ENCODE results near the gene IQSEC3.
"Not testable (repeated sequence)": the region's sequence is repeated elsewhere in the genome, so short reads cannot be mapped to it uniquely, and the experiment has no call there.

Gene IQSEC3

DNA sequence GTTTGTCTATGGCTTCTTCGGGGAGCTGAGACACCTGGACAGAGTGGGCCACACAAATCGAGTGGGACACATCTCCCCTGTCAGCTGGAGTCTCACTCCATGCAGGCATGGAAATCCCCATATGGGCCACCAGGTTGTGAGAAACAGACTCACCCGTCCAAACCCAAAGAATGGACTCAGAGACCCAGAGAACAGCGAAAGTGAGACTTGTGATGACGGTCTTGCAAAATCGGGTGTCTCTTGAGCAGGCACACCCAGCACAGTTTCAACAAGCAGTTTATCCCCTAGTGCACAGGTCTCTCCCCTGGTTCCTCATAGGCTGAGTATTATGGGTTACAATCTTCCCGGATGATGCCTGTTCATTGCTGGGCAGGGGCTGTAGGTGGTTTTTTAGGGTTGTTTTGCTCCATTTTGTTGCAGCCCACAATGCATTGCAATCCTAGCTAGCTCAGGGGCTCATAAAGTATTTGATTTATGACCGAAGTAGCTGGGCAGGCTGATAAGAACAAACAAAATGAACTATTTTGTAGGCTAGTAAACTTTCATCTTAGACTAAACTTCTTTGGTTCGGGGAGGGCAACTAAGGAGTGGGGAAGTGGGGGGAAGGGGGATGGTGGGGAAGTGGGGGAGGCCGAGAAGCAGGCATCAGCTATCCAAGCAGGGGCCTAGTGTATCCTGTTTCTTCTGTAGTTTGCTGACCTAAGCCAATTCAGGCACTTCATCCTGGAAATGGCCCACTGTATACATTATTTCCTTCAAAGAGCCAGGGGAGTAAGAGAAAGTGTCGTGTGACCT, 45.3 kb downstream of the IQSEC3 start:
- DNase-seq (ENCODE audit: low read depth) = no peak

DNA sequence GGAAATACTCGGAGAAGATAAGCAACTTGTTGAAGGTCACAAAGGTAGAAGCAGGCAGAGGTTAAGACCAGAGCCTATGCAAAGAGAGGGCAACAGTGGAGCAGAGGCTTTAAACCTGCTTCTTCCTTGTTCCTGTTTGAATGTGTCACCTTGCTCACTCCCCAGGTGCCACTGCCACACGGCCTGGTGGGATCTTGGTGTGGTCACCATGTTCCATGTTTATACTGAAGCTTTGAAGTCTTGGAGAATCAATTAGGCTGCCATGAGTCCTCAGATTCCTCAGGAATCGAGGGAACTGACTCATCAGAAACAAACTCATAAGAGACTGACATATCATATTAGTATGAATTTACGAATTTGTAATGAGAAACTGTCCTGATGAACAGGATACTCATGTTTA, 46.8 kb downstream of the IQSEC3 start:
- no peak for DNase-seq (ENCODE audit: low read depth)

DNA sequence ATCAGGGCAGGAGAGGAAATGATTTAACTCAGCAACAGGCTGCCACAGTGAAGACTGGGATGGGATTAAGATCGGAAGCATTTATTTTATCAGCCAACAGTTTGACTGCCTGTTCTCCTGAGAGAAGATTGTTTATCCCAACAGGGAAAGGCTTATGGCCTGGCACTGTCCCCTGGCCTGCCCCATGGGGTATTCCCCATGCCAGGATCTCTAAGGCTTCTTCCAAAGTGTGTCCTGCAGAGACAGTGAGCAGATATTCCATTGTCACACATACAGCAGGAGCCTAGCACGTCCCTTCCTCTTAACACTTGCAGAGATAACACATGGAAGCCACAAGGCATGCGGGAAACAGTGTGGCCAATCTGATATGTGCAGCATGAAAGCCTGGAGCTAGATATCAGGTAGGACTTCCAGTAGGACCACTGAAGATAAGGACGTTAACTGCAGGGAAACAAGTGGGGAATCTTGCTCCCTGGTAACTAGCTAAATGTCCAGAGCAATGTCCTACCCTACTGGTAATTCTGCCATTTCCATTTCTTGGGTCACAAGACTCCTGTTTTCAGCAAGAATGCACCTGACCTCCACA, 48.2 kb downstream of the IQSEC3 start:
- DNase-seq (ENCODE audit: low read depth) = no peak

DNA sequence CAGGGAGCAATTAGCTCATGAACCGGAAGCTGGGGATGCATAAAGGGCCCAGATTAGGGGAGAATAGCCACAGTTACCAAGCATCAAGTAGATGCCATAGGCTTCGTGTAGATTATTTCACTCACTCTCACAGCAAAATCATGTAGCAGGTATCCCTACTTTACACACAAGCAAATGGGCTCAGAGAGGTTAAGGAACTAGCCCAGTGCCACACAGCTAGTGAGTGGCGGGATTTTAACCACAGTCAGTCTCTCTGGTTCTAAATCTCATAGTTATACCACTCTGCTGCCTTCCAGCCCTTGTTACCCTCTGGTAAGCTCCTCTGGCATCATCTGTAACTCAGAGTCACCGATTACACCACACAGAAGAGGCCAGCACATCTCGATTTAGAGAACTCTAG, 49.0 kb downstream of the IQSEC3 start:
- no peak for DNase-seq (ENCODE audit: low read depth)

DNA sequence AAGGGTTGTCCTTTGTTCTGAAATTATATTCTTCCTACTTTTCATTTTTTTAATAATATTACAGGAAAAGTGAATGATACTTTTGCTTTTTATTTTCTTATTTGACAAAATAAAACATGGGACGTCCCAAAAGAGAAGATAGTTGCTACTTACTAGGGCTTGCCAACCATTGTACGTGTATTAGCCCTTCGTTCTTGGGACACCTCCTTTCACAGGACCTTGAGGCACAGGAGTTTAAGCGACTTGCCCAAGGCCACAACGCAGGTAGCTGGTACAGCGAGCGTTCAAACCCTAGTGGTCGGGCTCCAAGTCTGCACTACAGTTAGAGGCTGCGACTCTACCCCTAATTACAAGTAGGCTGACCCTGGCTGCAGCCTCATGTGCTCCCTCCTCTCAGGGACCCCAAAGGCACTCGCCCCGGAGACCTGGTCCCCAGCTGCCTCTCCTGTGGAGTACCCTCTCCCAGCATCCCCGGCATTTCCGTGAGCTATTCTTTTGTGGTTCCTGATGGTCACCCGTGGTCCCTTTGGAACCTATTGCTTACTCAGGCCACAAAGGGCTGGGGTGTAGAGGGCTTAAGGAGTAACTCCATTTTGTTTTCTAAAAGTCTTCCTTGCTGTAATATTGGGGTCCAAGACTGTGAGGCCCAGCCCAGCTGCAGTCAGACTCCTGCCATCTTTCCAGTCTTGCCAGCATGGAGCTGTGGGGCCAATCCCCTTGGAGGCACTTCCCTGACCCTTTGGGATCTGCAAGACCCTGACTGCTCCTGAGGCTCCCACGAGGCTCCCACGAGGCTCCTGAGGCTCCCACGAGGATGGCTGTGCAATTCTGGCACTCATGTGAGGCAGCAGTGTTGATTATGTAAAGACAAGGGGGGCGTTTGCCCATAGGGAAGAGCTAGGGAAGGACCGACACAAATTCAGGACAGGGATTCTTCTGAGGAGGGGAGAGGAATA, 49.7 kb downstream of the IQSEC3 start:
- no peak for DNase-seq (ENCODE audit: low read depth)

DNA sequence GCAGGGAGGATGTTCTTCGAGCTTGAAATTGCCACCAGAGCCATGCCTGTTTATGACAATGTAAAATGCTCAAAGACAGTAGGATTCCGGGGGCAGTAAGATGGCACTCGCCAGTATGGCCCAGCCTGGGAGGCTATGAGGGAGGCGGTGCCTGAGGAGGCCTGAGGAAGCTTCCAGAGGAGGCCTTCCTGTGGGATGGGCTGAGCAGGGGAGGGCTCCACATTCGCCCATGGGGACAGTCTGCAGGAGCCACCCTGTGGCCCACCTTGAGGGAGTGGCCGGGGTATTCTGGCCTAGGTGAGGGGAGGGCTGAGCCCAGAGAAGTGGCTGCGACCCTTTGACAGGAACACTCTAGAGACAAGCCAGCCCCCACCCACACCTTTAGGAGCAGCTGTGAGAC, 50.7 kb downstream of the IQSEC3 start:
- DNase-seq (ENCODE audit: low read depth) = no peak

DNA sequence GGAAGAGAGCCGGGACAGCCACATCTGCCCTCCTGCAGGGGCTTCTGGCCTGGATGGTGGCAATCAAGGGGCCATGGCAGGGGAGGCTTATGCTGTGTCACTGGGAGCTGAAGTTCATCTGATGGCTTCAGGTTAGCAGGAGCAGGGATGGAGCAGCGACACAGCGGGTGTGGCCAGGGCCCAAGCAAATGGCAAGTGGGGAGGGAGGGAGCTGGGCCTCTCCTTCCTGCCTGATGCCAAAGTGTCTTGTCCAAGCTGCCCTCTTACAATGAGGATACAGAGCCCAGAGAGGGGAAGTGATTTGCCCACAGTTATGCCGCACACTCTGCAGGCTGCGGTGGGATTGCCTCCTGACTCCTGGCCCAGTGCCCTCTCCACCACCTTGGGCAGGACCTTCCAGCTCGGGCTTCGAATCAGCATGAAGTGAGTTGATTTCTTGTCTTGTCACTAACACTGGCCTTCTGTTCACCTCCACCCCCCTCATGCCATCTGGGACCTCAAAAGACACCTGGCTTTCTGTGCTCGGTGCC, 51.3 kb downstream of the IQSEC3 start:
- no peak for DNase-seq (ENCODE audit: low read depth)

DNA sequence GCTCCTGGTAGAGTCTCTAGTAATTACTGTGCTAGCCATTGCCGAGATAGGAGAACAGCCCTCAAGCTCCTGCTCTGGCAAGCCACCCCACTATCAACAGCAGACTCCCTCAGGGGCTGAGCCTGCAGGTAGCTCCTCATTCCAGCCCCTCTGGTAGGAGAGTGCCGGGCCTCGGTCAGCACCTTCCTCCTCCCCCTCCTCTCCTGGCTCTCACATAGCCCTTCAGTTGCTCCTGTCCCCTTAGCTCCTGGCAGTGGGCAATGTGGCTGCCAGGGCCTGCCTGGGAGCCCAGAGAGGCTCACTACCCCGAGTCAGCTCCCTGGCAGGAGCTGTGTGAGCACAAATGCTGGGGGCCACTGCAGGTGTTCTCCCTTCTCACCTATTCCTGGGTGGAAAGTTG, 52.0 kb downstream of the IQSEC3 start:
- DNase-seq (ENCODE audit: low read depth) = no peak

DNA sequence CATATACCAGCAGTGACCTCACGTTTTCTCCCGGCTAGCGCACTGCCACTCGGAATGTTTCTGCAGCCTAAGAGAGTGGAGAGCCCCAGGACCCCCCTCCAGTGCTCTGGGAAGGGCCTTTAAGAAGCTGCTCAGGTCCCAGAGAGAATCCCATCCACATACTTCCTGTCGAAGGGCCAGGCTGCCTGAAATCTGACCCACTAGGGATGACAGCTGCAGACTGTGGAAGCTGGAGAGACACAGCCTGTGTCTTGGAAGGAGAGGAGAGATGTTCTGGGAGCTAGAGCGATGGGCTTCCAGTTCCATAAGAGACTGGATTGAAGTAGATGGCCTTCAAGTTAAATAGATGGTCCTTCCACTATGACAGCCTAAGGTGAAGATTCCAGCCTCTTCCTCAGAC, 54.4 kb downstream of the IQSEC3 start:
- DNase-seq (ENCODE audit: low read depth) = no peak

DNA sequence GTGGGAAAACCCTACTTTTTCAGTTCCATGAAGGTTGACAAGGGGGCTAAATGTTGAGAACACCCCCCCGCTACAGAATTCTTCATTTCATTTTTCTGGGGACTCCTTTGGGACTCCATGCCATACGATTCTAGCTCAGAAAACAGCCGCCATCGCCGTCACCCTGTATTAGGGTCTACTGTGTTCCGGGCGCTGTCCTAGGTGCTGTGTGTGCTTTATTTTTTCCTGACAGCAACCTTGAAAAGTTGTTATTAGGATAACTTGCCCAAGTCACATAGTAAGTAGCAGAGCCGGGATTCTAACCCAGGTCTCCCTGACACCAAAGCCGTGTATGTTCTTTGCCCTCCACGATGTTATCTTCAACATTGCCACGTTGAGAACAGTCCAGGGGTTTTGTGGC, 55.1 kb downstream of the IQSEC3 start:
- DNase-seq (ENCODE audit: low read depth) = no peak

DNA sequence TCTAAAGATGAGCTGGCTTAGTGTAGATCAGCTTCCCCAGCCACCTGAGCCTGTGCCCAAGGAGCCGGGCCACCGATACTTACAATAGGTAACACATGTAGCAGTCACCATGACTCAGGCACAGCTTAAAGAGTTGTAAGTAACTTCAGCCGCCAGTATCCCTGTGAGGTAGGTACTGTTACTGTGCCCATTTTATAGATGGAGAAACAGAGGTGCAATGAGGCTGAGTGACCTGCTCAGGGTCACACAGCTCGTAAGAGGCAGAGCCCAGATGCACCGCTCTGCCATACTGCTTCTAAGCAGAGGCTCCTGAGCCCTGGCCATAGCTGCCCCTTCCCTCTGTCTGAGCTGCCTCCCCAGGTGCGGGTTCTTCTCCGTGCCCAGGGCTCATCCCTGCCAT, 58.5 kb downstream of the IQSEC3 start:
- no peak for DNase-seq (ENCODE audit: low read depth)

DNA sequence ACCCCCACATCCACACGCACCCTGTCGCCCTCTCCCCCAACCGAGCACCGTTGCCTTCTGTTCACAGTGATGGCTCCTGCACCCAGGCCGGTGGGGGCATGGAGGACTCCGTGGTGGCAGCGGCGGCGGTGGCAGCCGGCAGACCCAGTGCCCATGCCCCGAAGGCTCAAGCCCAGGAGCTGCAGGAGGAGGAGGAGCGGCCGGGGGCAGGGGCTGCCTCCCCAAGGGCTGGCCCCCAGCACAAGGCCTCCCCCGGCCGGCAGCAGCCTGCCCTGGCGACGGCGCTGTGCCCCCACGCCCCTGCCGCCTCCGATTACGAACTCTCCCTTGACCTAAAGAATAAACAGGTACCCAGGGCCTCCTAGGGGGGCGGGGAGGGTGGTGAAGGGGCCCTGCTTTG, 59.0 kb downstream of the IQSEC3 start:
- DNase-seq (ENCODE audit: low read depth) = no peak

DNA sequence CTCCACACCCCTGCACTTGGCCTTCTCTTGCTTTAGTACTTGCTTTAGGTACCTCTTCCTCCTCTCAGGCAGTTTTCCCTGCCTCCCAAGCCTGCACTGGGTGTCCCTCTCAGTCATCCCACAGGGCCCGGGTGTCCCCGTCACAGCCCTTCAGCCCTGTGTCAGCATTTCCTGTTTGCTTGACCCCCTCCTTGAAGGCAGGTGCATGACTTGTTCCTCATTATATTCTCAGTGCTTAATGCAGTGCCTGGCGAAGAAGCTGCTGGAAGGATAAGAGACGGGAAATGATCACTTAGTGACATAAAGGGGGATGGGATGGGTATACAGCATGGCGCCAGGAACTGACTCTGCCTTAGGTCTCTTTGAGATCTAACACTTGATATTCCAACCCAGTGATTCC, 61.5 kb downstream of the IQSEC3 start:
- no peak for DNase-seq (ENCODE audit: low read depth)

DNA sequence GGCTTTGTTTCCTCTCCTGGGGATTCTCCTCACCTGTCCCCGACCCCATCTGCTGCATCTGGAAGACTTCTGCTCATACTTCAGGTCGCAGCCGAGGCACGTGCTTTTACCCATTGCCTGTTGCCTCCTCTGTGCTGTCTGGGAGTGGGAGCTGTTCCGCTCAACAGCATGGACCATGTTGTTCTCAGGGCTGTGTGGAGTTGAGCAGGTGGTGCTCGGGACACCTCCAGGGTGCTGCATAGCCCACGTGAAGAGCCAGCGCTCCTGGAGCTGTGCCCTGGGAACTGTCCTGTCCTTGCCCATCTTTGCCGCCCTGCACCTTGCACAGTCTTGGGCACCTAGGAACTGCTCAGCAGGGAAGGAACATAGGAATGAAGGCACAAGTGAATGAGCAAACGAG, 62.4 kb downstream of the IQSEC3 start:
- no peak for DNase-seq (ENCODE audit: low read depth)

DNA sequence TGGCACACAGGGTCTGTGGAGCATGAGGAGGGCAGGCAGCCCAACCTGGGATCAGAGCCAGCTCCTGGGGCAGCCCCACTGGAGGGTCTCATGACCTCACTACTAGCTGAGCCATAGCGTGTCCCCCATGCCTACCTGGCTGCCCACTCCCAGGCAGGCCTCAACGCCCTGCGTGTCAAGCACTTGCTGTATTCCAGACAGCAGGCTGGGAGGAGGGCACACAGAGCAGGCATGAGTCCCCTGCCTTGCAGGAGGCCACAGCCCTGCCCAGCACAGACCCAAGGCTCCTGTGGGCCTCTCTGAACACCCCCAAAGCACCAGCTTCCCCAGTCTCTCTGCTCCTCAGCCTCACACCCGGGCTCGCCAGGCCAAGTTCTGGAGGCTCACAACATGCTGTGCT, 64.0 kb downstream of the IQSEC3 start:
- no peak for DNase-seq (ENCODE audit: low read depth)

DNA sequence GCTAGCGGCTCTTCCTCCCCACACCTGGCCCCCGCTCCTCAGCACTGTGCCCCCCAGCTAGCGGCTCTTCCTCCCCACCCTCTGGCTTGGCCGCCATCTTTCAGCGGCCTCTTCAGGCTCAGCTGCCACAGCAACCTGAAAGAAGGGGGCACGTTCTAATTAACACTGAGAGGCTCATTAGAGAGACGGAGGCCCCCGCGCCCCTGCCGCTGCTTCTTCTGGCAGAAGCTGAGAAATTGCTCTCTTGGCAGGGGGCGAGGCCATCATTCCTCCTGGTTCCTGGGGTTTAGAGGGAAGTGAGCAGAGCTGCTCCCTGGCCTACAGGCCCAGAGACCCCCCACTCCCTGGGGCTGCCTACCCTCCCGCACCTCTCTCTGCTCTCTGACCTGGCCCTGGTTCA, 64.4 kb downstream of the IQSEC3 start:
- no peak for DNase-seq (ENCODE audit: low read depth)

DNA sequence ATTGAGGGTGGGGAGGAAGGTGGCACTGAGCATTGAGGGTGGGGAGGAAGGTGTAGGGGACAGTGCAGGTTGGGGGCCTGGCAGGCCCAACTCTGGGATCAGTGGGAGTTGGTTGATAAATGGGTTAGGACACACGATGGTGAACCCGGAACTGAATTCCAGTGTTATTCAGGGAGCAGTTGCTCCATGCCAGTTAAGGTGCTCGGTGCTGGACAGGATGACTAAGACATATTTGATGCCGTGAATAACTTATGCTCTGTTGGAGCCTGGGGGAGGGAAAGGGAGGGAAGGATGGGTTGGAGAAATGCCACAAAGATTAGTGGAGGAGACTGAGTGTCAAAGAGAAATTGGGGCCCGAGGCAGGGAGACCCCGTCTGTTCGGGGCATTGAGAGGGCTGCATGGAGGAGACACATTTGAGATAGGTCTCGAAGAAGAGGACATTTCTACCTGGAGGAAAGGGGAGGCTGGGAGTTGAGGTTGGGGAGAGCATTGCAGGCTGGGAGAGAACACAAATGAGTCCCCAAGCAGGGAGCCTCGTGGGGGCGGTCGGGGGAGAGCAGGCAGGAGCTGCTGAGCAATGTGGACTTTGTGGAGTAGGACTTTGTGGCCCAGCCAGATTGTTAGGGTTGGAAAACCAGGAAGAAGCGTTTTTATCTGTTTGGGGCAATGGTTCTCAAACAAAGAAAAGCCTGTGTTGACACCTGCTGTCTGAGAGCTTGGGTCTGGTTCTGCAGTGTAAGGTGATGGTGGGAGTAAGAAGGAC, 65.3 kb downstream of the IQSEC3 start:
- no peak for DNase-seq (ENCODE audit: low read depth)

DNA sequence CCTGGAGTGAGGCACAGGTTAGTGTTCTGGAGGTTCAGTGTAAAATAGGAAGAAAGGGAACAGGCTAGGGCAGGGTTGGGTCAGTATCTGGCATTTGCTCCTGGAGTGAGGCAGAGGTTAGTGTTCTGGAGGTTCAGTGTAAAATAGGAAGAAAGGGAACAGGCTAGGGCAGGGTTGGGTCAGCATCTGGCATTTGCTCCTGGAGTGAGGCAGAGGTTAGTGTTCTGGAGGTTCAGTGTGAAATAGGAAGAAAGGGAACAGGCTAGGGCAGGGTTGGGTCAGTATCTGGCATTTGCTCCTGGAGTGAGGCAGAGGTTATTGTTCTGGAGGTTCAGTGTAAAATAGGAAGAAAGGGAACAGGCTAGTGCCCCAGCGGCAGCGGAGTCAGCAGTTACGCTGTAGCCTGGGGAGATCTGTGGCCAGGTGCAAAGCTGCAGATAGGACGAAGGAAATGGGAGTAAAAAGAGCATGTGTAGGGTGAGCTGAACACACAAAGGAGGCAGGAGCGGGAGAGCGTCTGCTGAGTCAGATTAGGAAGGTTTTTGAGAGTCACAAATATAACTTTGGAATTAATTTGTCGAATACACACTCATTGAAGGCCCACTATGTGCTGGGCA, 67.2 kb downstream of the IQSEC3 start:
- DNase-seq (ENCODE audit: low read depth) = not testable (repeated sequence)

DNA sequence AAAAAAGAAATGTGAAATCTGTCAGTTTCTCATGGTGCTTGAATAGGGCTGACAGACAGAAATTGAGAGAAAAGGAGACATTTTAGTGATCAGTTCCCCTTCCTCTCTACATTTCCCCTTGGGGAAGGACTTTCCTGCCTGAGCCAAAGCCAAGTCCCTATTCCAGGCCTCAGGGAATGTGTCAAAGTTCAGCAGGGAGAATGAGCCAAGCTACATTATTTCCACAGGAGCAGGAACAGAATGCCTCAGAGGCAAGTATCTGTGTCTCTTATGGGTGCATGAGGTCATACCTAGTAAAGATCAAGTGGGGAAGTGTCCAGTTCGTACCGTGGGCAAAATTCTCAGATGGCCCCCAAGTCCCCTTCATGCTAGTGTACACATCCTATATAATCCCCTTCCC, 68.6 kb downstream of the IQSEC3 start:
- DNase-seq (ENCODE audit: low read depth) = no peak

DNA sequence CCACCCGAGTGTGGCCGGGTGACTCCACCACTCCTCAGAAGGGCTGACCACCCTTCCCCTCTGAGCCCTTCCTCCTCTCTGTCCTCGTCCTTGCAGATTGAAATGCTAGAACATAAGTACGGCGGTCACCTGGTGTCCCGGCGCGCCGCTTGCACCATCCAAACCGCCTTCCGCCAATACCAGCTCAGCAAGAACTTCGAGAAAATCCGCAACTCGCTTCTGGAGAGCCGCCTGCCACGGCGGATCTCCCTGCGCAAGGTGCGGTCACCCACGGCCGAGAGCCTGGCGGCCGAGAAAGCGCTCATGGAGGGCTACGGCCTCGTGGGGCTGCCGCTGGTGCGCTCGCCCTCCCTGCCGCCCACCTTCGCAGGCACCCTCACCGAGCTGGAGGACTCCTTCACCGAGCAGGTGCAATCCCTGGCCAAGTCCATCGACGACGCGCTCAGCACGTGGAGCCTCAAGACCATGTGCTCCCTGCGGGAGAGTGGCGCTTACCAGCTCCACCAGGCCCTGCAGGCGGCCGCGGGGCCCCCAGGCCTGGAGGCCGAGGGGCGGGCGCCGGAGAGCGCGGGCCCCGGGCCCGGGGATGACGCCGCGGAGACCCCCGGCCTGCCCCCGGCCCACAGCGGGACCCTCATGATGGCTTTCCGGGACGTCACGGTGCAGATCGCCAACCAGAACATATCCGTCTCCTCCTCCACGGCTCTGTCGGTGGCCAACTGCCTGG, 71.8 kb downstream of the IQSEC3 start:
- no peak for DNase-seq (ENCODE audit: low read depth)

All from stimulated activated CD8-positive, alpha-beta memory T cell treated with anti-CD3 and anti-CD28 coated beads, Interleukin-12 subunit alpha, Interleukin-12 subunit beta, amount 100 ng/mL, for 1 hour (primary cell).